H9 (cell line): ENCODE measurements around the gene DEGS2. TPM values are rescaled to one million over a fixed set of nuclear protein-coding genes. Genes with fewer than 3 reads are reported as not detected.

ENCODE experiments used
- DNase-seq: peaks from one replicate; pipeline ENCODE4 v3.0.0-alpha.2; 2017
- H2AFZ ChIP-seq: one replicate; pipeline ENCODE4 v1.6.1; 2013; ENCODE audit warnings: mild to moderate bottlenecking, low read length, control low read depth, moderate library complexity
- H2AK5ac ChIP-seq: 2 replicates; pipeline ENCODE4 v1.6.1; 2013; ENCODE audit warnings: low read length, control low read depth, mixed read lengths; ENCODE audit not compliant: insufficient read length
- H2BK120ac ChIP-seq: one replicate; pipeline ENCODE4 v1.6.1; 2013; ENCODE audit warnings: low read depth, mild to moderate bottlenecking, low read length, control low read depth, inconsistent platforms; ENCODE audit not compliant: poor library complexity, severe bottlenecking
- H2BK12ac ChIP-seq: 2 replicates; pipeline ENCODE4 v1.6.1; 2013; ENCODE audit warnings: low read length, control low read depth, mixed read lengths, low read depth; ENCODE audit not compliant: insufficient read length
- H2BK15ac ChIP-seq: 2 replicates; pipeline ENCODE4 v1.6.1; 2013; ENCODE audit warnings: low read depth, low read length, control low read depth
- H2BK20ac ChIP-seq: one replicate; pipeline ENCODE4 v1.6.1; 2013; ENCODE audit warnings: low read depth, mild to moderate bottlenecking, low read length, control low read depth, inconsistent platforms; ENCODE audit not compliant: poor library complexity, severe bottlenecking
- H2BK5ac ChIP-seq: 2 replicates; pipeline ENCODE4 v1.6.1; 2013; ENCODE audit warnings: low read length, control low read depth, mixed read lengths; ENCODE audit not compliant: insufficient read length
- H3K14ac ChIP-seq: 2 replicates; pipeline ENCODE4 v1.6.1; 2013; ENCODE audit warnings: low read length, control low read depth; ENCODE audit not compliant: insufficient read depth
- H3K18ac ChIP-seq: 2 replicates; pipeline ENCODE4 v1.6.1; 2013; ENCODE audit warnings: low read depth, mild to moderate bottlenecking, mixed read lengths, low read length, control low read depth; ENCODE audit not compliant: insufficient read length
- H3K23ac ChIP-seq: 2 replicates; pipeline ENCODE4 v1.6.1; 2013; ENCODE audit warnings: low read length, control low read depth, mixed read lengths, low read depth; ENCODE audit not compliant: insufficient read length
- H3K23me2 ChIP-seq: 2 replicates; pipeline ENCODE4 v1.6.1; 2013; ENCODE audit warnings: low read depth, mild to moderate bottlenecking, mixed read lengths, low read length, control low read depth; ENCODE audit not compliant: insufficient read length, poor library complexity, severe bottlenecking
- H3K27ac ChIP-seq: 2 replicates; pipeline ENCODE4 v1.5.1; 2013; ENCODE audit warnings: low read length, control low read depth, mixed read lengths, low read depth; ENCODE audit not compliant: insufficient read length
- H3K27me3 ChIP-seq: 2 replicates; pipeline ENCODE4 v1.6.1; 2013; ENCODE audit warnings: low read length, control low read depth, inconsistent platforms; ENCODE audit not compliant: insufficient read depth
- H3K4ac ChIP-seq: 2 replicates; pipeline ENCODE4 v1.6.1; 2013; ENCODE audit warnings: low read depth, mild to moderate bottlenecking, control low read depth, inconsistent platforms, low read length, moderate library complexity
- H3K4me1 ChIP-seq: 2 replicates; pipeline ENCODE4 v1.6.1; 2013; ENCODE audit warnings: low read length, control low read depth, inconsistent platforms; ENCODE audit not compliant: insufficient read depth
- H3K4me2 ChIP-seq: 2 replicates; pipeline ENCODE4 v1.6.1; 2013; ENCODE audit warnings: low read length, control low read depth, mixed read lengths; ENCODE audit not compliant: insufficient read length, insufficient read depth
- H3K56ac ChIP-seq: 2 replicates; pipeline ENCODE4 v1.6.1; 2013; ENCODE audit warnings: low read depth, mild to moderate bottlenecking, mixed read lengths, low read length, control low read depth; ENCODE audit not compliant: insufficient read length
- H3K79me1 ChIP-seq: 2 replicates; pipeline ENCODE4 v1.6.1; 2013; ENCODE audit warnings: low read depth, mild to moderate bottlenecking, moderate library complexity, low read length, control low read depth, inconsistent platforms; ENCODE audit not compliant: insufficient read depth, poor library complexity, severe bottlenecking
- H3K79me2 ChIP-seq: 2 replicates; pipeline ENCODE4 v1.6.1; 2013; ENCODE audit warnings: low read length, control low read depth, inconsistent platforms; ENCODE audit not compliant: insufficient read depth
- H3K9ac ChIP-seq: 2 replicates; pipeline ENCODE4 v1.6.1; 2013; ENCODE audit warnings: low read length, control low read depth, mixed read lengths; ENCODE audit not compliant: insufficient read length; ENCODE audit errors: extremely low read depth
- H3K9me3 ChIP-seq: one replicate; pipeline ENCODE4 v1.6.1; 2013; ENCODE audit warnings: low read depth, low read length, inconsistent platforms; ENCODE audit not compliant: control insufficient read depth
- H3T11ph ChIP-seq: one replicate; pipeline ENCODE4 v1.6.1; 2013; ENCODE audit warnings: mild to moderate bottlenecking, low read length, control low read depth, inconsistent platforms
- H4K20me1 ChIP-seq: one replicate; pipeline ENCODE4 v1.6.1; 2013; ENCODE audit not compliant: control insufficient read depth, insufficient read length, insufficient read depth
- H4K5ac ChIP-seq: 2 replicates; pipeline ENCODE4 v1.6.1; 2013; ENCODE audit warnings: low read depth, mild to moderate bottlenecking, mixed read lengths, low read length, control low read depth; ENCODE audit not compliant: insufficient read length
- H4K8ac ChIP-seq: replicated peaks from 2 replicates; pipeline ENCODE4 v1.6.1; 2013; ENCODE audit warnings: low read length, control low read depth, mixed read lengths, low read depth; ENCODE audit not compliant: insufficient read length
- H4K91ac ChIP-seq: 2 replicates; pipeline ENCODE4 v1.6.1; 2013; ENCODE audit warnings: low read depth, mild to moderate bottlenecking, moderate library complexity, mixed read lengths, low read length, control low read depth; ENCODE audit not compliant: insufficient read length
- H3K27ac Mint-ChIP-seq, 3 experiments: 2 replicates in 2 of 3; 3 replicates in 1 of 3; pipeline ENCODE4 v1.8.0; 2020 to 2021; ENCODE audit warnings: mixed read lengths in 3 of 3, mild to moderate bottlenecking in 1 of 3, moderate library complexity in 1 of 3
- H3K27me3 Mint-ChIP-seq: 2 replicates; pipeline ENCODE4 v1.8.0; 2021; ENCODE audit warnings: low read depth, mild to moderate bottlenecking, moderate library complexity, mixed read lengths
- H3K36me3 Mint-ChIP-seq, 3 experiments: 2 replicates in 2 of 3; 3 replicates in 1 of 3; pipeline ENCODE4 v1.8.0; 2020 to 2021; ENCODE audit warnings: low read depth in 3 of 3, mixed read lengths in 3 of 3; ENCODE audit not compliant: insufficient read depth in 1 of 3
- H3K4me1 Mint-ChIP-seq, 2 experiments: 2 replicates each; pipeline ENCODE4 v1.8.0; 2020; ENCODE audit warnings: mixed read lengths in 2 of 2
- H3K4me3 Mint-ChIP-seq, 2 experiments: 2 replicates in 1 of 2; 3 replicates in 1 of 2; pipeline ENCODE4 v1.8.0; 2020 to 2021; ENCODE audit warnings: mild to moderate bottlenecking in 2 of 2, mixed read lengths in 2 of 2, moderate library complexity in 1 of 2
- H3K9me3 Mint-ChIP-seq, 2 experiments: 2 replicates in 1 of 2; 3 replicates in 1 of 2; pipeline ENCODE4 v1.8.0; 2020; ENCODE audit warnings: mild to moderate bottlenecking in 2 of 2, mixed read lengths in 2 of 2, moderate library complexity in 1 of 2
- WGBS: extraction: QIAGEN DNeasy Blood & Tissue Kit; methylation state at CpG from one replicate; pipeline ENCODE4 v1.1.7; 2013; ENCODE audit warnings: missing lambda C conversion rate, low lambda C conversion rate, mixed read lengths; ENCODE audit not compliant: insufficient read length; ENCODE audit errors: extremely low coverage; 5-methylcytosine and 5-hydroxymethylcytosine counted together
- total RNA-seq: library from RNA; stranded (reverse); gene quantifications from 2 replicates; pipeline ENCODE4 v1.2.1, GENCODE V29; 2021
- TF ChIP-seq, protein P1 (sequence below): fragments of 200-600 bp; sonication (generic); conservative IDR thresholded peaks from 3 replicates; pipeline ENCODE4 v1.8.0; 2021; ENCODE audit warnings: antibody characterized with exemption, mild to moderate bottlenecking

Gene DEGS2
- total RNA-seq, 1 experiment from 2014 or later: 0.72 TPM

DNA sequence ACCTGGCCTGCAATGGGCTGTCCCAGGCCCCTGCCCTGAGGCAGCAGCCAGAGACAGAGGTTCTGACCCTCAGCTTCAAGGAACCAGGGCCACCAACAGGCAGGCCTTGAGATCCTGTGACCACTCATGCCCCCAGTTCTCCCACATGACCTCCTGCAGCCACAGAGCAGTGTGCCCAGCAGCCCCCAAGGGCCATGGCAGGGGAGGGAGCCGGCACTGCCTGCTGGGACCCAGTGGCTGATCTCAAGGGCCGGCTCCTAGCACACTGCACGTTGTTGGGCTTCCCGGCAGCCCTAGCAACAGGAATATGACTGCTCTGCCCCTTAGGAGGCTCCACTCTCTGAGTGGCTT lies 14.8 kb downstream of the DEGS2 start:
- no peak overlapping the region for H3K56ac ChIP-seq
- TF ChIP-seq, protein P1, sequence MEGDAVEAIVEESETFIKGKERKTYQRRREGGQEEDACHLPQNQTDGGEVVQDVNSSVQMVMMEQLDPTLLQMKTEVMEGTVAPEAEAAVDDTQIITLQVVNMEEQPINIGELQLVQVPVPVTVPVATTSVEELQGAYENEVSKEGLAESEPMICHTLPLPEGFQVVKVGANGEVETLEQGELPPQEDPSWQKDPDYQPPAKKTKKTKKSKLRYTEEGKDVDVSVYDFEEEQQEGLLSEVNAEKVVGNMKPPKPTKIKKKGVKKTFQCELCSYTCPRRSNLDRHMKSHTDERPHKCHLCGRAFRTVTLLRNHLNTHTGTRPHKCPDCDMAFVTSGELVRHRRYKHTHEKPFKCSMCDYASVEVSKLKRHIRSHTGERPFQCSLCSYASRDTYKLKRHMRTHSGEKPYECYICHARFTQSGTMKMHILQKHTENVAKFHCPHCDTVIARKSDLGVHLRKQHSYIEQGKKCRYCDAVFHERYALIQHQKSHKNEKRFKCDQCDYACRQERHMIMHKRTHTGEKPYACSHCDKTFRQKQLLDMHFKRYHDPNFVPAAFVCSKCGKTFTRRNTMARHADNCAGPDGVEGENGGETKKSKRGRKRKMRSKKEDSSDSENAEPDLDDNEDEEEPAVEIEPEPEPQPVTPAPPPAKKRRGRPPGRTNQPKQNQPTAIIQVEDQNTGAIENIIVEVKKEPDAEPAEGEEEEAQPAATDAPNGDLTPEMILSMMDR: no peak
- H3K4me2 ChIP-seq: no peak overlapping the region
- H3K27me3 Mint-ChIP-seq: no peaks in the 10 kb centered on the region
- no peak overlapping the region for H3K18ac ChIP-seq
- H3K9ac ChIP-seq: no peak overlapping the region
- no peaks in the 10 kb centered on the region for H3K9me3 Mint-ChIP-seq
- H2AFZ ChIP-seq: no peak overlapping the region
- no peak overlapping the region for H2BK12ac ChIP-seq
- no peak overlapping the region for H3K4ac ChIP-seq
- H4K5ac ChIP-seq: no peak overlapping the region
- no peaks in the 10 kb centered on the region for H3K79me1 ChIP-seq
- H3K23ac ChIP-seq: no peak overlapping the region
- H3K79me2 ChIP-seq: no peaks in the 10 kb centered on the region
- H3K14ac ChIP-seq: no peak overlapping the region
- H4K8ac ChIP-seq: no peak overlapping the region
- H3K9me3 ChIP-seq: no peaks in the 10 kb centered on the region
- no peak overlapping the region for H3T11ph ChIP-seq
- H3K4me1 ChIP-seq: peaks cover 2% of the 10 kb centered on the region; the same call in 1 of the 2 replicates
- H2BK20ac ChIP-seq: no peak overlapping the region
- H4K20me1 ChIP-seq: no peaks in the 10 kb centered on the region
- 0 out of 7 replicates have a peak overlapping the region, but pooled peaks of 1 of the 3 experiments have one; percentile 14 for H3K27ac Mint-ChIP-seq
- H3K27ac ChIP-seq: no peak overlapping the region
- no peak overlapping the region for H2BK5ac ChIP-seq
- H2BK120ac ChIP-seq: no peak overlapping the region
- H3K4me3 Mint-ChIP-seq: no peak overlapping the region
- H4K91ac ChIP-seq: no peak overlapping the region
- H3K36me3 Mint-ChIP-seq: peaks cover 0 to 5% (median 3%) of the 10 kb centered on the region in 3 experiments; a peak in 3 of 7 replicates
- no peak overlapping the region for H2BK15ac ChIP-seq
- H3K4me1 Mint-ChIP-seq: peaks cover 10 to 17% of the 10 kb centered on the region in 2 experiments
- no peaks in the 10 kb centered on the region for H3K23me2 ChIP-seq
- no peaks in the 10 kb centered on the region for H3K27me3 ChIP-seq
- DNase-seq: no peak
- H2AK5ac ChIP-seq: no peak overlapping the region
- WGBS: no CpG with 5 or more reads among the region's 4 CpGs
